Lower lobe of right lung (tissue), 2 donors: ENCODE results near the gene SACS. TPM values are rescaled to one million over a fixed set of nuclear protein-coding genes. Genes with fewer than 3 reads are reported as not detected.

Experiments
- ATAC-seq, 2 donors: fragments of 200-7000 bp; cut with Tn5 transposase; one replicate each; pipeline ENCODE4 v1.9.1; 2020 to 2022; ENCODE audit warnings: mild to moderate bottlenecking in 2 of 2, moderate library complexity in 2 of 2
- DNase-seq: peaks from one replicate; pipeline ENCODE4 v3.0.0-alpha.2; 2020
- H3K27ac ChIP-seq: fragments of 200-600 bp; one replicate; pipeline ENCODE4 v1.8.0; 2022
- H3K27me3 ChIP-seq: fragments of 200-600 bp; one replicate; pipeline ENCODE4 v1.8.0; 2022; ENCODE audit warnings: low read depth
- H3K36me3 ChIP-seq: fragments of 200-600 bp; one replicate; pipeline ENCODE4 v1.8.0; 2022; ENCODE audit warnings: mild to moderate bottlenecking
- H3K4me1 ChIP-seq: fragments of 200-600 bp; one replicate; pipeline ENCODE4 v1.8.0; 2022
- H3K4me3 ChIP-seq: fragments of 200-600 bp; one replicate; pipeline ENCODE4 v1.8.0; 2022; ENCODE audit warnings: mild to moderate bottlenecking
- H3K9me3 ChIP-seq: fragments of 200-600 bp; one replicate; pipeline ENCODE4 v1.8.0; 2022
- intact Hi-C: fragments of 100-400 bp; cut with DNase I; formaldehyde crosslinking; loops from one replicate; pipeline ENCODE4 v1.11.0; 2022
- total RNA-seq: library from RNA; stranded (reverse); fragmentation: NEBNext Ultra II Directional; extraction: Animal tissue kit (Norgen Biotek cat#: 25700); gene quantifications from one replicate; pipeline ENCODE4 v1.2.1, GENCODE V29; 2021
- TF ChIP-seq, protein P1 (sequence below): fragments of 200-600 bp; IDR thresholded peaks from one replicate; pipeline ENCODE4 v1.8.0; 2022; ENCODE audit warnings: antibody characterized with exemption, mild to moderate bottlenecking
- donor health status: DM: no; HTN: yes; CAD: no; lungs with severe emphysema.

SACS gene
- total RNA-seq, 1 donor from 2014 or later = 6.7 TPM

DNA sequence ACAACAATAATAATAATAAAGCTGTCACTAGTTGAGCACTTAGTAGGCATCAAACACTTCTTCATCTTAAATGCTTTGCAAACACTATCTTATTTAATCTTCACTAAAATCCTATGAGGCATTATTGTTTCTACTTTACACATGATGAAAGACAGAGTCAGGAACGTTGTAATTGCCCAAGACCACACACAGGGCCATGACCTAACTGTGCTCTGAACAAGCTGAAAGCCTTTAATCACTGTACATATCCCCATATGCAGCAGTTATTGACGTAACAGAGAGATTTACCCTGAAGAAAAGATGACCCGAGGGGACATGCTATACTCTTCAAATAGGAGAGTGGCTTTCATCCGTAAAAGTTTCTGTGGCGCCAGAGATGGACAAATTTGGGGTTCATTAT, 53.0 kb downstream of the SACS start:
- intact Hi-C loops = no loop called here
- Histone ChIP-seq H3K4me1 (peaks cover 18% of the 10 kb centered on the region), H3K27ac (no peak overlapping the region), H3K9me3 (no peaks in the 10 kb centered on the region), H3K36me3 (no peaks in the 10 kb centered on the region), H3K27me3 (no peaks in the 10 kb centered on the region), H3K4me3 (no peak overlapping the region)
- DNase-seq (no peak), ATAC-seq (no peak)
- TF ChIP-seq, protein P1, sequence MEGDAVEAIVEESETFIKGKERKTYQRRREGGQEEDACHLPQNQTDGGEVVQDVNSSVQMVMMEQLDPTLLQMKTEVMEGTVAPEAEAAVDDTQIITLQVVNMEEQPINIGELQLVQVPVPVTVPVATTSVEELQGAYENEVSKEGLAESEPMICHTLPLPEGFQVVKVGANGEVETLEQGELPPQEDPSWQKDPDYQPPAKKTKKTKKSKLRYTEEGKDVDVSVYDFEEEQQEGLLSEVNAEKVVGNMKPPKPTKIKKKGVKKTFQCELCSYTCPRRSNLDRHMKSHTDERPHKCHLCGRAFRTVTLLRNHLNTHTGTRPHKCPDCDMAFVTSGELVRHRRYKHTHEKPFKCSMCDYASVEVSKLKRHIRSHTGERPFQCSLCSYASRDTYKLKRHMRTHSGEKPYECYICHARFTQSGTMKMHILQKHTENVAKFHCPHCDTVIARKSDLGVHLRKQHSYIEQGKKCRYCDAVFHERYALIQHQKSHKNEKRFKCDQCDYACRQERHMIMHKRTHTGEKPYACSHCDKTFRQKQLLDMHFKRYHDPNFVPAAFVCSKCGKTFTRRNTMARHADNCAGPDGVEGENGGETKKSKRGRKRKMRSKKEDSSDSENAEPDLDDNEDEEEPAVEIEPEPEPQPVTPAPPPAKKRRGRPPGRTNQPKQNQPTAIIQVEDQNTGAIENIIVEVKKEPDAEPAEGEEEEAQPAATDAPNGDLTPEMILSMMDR = no peak

DNA sequence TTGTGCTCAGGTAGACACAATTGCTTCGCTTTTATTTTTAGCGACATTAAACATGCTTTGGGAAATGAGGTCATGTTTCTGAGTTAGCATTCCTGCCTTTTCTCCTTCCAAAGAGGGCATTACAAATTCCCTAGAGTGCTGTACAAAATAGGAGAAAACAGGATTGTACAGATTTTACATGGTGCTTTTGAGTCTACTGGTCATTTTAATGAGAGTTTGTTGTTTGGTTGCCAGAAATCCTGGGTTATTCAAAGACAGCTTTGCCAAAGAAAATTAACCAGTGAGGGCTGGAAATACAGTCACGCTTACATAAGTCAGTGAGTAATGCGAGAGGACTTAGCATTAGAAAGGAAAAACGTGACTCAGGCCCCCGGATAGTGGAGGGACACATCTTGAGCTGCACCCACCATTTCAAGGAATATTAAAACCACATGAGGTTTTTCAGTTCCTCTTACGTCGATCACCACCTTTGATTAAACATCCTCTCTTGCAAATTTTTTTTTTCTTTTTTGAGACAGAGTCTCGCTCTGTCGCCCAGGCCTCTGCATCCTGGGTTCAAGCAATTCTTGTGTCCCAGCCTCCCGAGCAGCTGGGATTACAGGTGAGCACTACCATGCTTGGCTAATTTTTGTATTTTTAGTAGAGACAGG, 55.4 kb downstream of the SACS start:
- DNase-seq (no peak), ATAC-seq (no peak)
- TF ChIP-seq, protein P1 = no peak
- H3K36me3 ChIP-seq = no peaks in the 10 kb centered on the region
- H3K4me1 ChIP-seq = peaks cover 28% of the 10 kb centered on the region
- no peaks in the 10 kb centered on the region for H3K9me3 ChIP-seq
- no peak overlapping the region for H3K4me3 ChIP-seq
- H3K27me3 ChIP-seq = no peaks in the 10 kb centered on the region
- intact Hi-C loops = no loop called here
- H3K27ac ChIP-seq = no peak overlapping the region

DNA sequence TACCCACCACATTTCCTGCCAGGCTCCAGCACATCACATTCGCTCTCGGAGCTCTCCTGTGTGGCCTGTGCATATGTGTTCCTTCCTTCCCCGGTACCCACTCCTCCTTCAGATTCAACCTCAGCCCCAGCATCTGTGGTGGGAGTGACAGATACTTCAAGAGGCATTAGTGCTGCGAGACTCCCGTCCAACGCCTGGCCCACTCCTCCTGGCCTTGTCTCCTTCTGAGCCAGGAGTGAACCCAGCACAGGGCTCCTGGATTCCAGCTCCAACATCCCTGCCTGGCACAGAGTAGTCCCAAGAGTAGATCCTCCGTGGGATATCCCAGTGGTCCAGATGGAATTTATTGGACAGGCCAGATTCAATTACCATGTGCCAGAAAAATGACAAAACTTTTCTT, 55.9 kb downstream of the SACS start:
- no peak overlapping the region for H3K4me3 ChIP-seq
- no peaks in the 10 kb centered on the region for H3K27me3 ChIP-seq
- no peak for DNase-seq
- TF ChIP-seq, protein P1 = no peak
- H3K36me3 ChIP-seq = no peaks in the 10 kb centered on the region
- H3K9me3 ChIP-seq = no peaks in the 10 kb centered on the region
- intact Hi-C loops = no loop called here
- peaks cover 33% of the 10 kb centered on the region for H3K4me1 ChIP-seq
- no peak overlapping the region for H3K27ac ChIP-seq
- no peak for ATAC-seq

DNA sequence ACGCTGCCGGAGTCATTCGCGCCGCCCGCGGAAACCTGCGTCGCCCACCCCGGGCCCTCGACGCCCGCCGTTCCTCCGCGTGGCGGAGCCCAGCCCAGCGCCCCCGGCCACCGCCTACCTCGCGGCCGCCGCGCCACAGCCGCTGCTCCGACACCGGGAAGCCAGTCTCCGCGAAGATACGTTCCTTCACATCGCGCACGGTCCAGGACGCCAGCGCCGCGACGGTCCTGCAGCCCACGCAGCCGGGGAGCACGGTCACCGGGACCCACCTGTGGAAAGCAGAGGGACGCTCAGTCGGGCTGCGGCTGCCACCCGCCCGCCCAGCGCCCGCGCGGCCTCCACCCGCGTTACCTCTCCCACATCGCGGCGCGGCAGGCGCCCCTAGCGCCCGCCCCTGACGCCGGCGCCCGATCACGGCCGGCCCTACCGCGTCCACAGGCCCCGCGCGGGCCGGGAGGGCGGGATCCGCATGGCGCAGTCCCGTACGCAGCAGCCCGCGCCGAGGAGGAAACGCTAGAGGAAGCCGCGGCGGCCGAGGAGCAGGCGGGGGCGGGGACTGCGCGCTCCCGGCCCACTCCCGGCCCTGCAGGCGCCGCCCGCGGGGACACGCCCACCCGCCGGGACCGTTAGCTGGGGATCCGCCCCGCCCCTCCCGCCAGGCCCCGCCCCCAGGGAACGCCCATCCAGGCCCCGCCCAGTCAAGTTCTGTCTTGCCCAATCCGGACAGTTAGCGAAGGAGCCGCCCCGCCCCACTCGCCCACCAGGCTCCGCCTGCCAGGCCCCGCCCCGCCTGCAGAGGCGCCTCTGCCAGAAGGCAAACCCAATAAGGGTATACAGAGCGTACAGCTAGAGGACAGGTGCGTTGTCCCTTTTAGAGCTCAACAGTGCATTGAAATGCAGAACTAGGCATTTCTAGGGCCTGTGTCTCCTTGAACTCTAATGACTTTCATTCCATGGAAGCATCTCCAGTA, 58.2 kb downstream of the SACS start:
- peak overlapping the region; percentile 89 for H3K27ac ChIP-seq
- no peaks in the 10 kb centered on the region for H3K9me3 ChIP-seq
- peak; percentile 96 for DNase-seq
- H3K27me3 ChIP-seq = no peaks in the 10 kb centered on the region
- peak; percentile 98 to 99 for ATAC-seq
- TF ChIP-seq, protein P1 = peak; percentile 42
- intact Hi-C loops = no loop called here
- H3K4me3 ChIP-seq = peak overlapping the region; percentile 94
- H3K36me3 ChIP-seq = peaks cover 6% of the 10 kb centered on the region
- H3K4me1 ChIP-seq = peaks cover 37% of the 10 kb centered on the region

DNA sequence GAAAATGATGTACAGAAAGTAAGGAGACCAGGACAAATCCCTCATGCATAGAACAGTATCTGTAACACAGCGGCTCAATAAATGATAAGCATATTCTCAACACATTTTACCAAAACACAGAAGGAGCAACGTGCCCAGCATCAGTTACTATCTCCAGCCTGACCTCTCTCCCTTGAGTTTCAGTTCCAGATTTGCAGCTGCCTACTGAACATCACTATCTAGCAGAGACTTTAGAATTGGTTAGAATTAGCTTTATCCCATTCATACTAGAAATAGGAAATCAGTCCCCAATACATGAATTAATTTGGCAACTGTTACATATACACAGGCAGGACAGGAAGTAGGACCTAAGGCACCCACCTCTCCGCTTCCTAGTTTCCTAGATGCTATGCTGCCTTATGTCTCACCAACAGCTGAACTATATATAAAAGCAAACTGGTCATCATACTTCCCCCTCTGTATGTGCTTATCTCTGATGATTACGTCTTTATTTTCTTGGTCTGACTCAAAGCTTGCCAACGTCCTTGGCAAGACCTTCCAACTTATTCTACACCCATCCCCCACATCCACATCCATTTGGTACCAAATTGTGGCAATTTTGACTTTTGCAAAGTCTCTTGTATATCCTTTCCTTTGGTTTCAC, 61.1 kb downstream of the SACS start:
- Histone ChIP-seq H3K27ac (no peak overlapping the region), H3K4me1 (peaks cover 20% of the 10 kb centered on the region), H3K4me3 (no peak overlapping the region), H3K27me3 (no peaks in the 10 kb centered on the region), H3K36me3 (peaks cover 25% of the 10 kb centered on the region), H3K9me3 (no peaks in the 10 kb centered on the region)
- DNase-seq (no peak), ATAC-seq (no peak)
- intact Hi-C loops = no loop called here
- TF ChIP-seq, protein P1 = no peak
